Stomach smooth muscle (tissue), 2 donors: Measurements from ENCODE around the gene ACTR1B.
"Not testable (repeated sequence)": the region's sequence is repeated elsewhere in the genome, so short reads cannot be mapped to it uniquely, and the experiment has no call there.

Source experiments
- H3K27ac ChIP-seq: one replicate; pipeline ENCODE4 v1.7.0; 2013; ENCODE audit warnings: mild to moderate bottlenecking, low read length, inconsistent platforms
- H3K27me3 ChIP-seq, 2 donors: one replicate each; pipeline ENCODE4 v1.7.0; 2013; ENCODE audit warnings: low read length in 2 of 2; ENCODE audit not compliant: insufficient read depth in 2 of 2, control insufficient read depth in 1 of 2
- H3K36me3 ChIP-seq, 2 donors: one replicate each; pipeline ENCODE4 v1.7.0; 2013; ENCODE audit warnings: low read length in 2 of 2; ENCODE audit not compliant: control insufficient read depth in 2 of 2, insufficient read depth in 2 of 2
- H3K4me1 ChIP-seq: one replicate; pipeline ENCODE4 v1.7.0; 2013; ENCODE audit warnings: low read length; ENCODE audit not compliant: control insufficient read depth, insufficient read depth
- H3K4me3 ChIP-seq, 2 donors: one replicate each; pipeline ENCODE4 v1.7.0; 2013; ENCODE audit warnings: low read length in 2 of 2
- H3K9ac ChIP-seq, 2 donors: one replicate each; pipeline ENCODE4 v1.7.0; 2013; ENCODE audit warnings: low read length in 2 of 2, mild to moderate bottlenecking in 1 of 2
- H3K9me3 ChIP-seq, 2 donors: one replicate each; pipeline ENCODE4 v1.7.0; 2013; ENCODE audit warnings: low read length in 2 of 2; ENCODE audit not compliant: control insufficient read depth in 2 of 2
- donor health status: healthy.
- donor health status: Pancreatic carcinoma.

ACTR1B gene

GRCh38 chr2:97688062-97688827, 24.4 kb upstream of the ACTR1B start:
- H3K36me3 ChIP-seq, result no peaks in the 10 kb centered on the region
- H3K9ac ChIP-seq, result no peak overlapping the region
- no peaks in the 10 kb centered on the region for H3K27me3 ChIP-seq
- H3K9me3 ChIP-seq, result no peaks in the 10 kb centered on the region
- H3K4me1 ChIP-seq, result no peaks in the 10 kb centered on the region
- H3K4me3 ChIP-seq, result no peak overlapping the region
- no peak overlapping the region for H3K27ac ChIP-seq

DNA sequence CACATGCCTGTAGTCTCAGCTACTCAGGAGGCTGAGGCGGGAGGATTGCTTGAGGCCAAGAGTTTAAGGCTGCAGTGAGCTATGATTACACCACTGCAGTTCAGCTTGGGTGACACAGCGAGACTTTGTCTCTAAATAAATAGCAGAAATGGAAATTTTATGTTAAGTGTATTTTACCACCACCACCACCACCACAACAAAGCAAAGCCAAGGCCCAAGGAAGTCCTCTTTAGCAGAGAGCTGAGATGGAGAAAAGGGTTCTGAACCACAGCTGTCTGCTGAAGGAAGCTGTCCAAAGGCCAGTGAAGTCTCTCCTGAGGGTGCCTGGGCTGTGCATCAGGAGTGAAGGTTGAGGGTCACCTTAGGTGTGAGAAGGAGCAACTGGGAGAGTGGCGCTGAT, 23.4 kb upstream of the ACTR1B start:
- H3K9ac ChIP-seq, H3K27me3 ChIP-seq: not testable (repeated sequence)

DNA sequence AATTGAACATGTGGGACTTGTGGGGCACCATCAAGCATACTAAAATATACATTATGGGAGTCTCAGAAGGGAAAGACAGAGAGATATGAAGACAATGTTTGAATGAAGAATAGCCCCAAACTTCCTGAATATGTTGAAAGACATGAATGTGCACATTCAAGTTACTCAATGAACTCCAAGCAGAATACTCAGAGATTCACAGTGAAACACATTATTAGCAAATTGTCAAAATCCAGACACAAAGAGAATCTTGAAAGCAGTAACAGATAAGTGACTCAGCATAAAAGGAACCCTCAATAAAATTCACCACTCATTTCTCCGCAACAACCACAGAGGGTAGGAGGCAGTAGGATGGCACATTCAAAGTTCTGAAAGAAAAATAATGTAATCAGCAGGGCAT, 14.5 kb upstream of the ACTR1B start:
- Histone ChIP-seq H3K27ac (no peak overlapping the region), H3K4me1 (no peaks in the 10 kb centered on the region), H3K36me3 (no peaks in the 10 kb centered on the region), H3K9me3 (no peaks in the 10 kb centered on the region), H3K9ac (no peak overlapping the region), H3K27me3 (no peaks in the 10 kb centered on the region), H3K4me3 (no peak overlapping the region)

More for the DNA sequence above, 23.4 kb upstream of the ACTR1B start:
- H3K4me1 ChIP-seq, H3K9me3 ChIP-seq, H3K4me3 ChIP-seq, H3K27ac ChIP-seq, H3K36me3 ChIP-seq: not testable (repeated sequence)

DNA sequence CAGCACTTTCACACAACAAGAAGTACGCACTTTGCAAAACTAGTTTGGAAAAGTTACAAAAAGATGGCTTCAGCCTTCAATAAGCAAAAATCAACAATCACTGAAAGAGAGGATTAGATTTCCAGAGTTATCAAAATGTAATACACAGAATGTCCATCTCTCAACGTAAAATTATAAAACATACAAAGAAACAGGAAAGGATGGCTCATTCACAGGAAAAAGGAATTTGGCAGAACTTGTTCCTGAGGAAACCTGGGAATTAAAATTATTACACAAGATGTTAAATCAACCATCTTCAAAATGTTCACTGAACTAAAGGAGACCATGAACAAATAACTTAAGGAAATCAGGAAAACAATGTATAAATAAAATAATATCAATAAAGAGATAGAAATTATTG, 13.6 kb upstream of the ACTR1B start:
- H3K27me3 ChIP-seq, result no peaks in the 10 kb centered on the region
- H3K9ac ChIP-seq, result no peak overlapping the region
- no peak overlapping the region for H3K27ac ChIP-seq
- no peaks in the 10 kb centered on the region for H3K4me1 ChIP-seq
- no peaks in the 10 kb centered on the region for H3K9me3 ChIP-seq
- no peaks in the 10 kb centered on the region for H3K36me3 ChIP-seq
- no peak overlapping the region for H3K4me3 ChIP-seq

DNA sequence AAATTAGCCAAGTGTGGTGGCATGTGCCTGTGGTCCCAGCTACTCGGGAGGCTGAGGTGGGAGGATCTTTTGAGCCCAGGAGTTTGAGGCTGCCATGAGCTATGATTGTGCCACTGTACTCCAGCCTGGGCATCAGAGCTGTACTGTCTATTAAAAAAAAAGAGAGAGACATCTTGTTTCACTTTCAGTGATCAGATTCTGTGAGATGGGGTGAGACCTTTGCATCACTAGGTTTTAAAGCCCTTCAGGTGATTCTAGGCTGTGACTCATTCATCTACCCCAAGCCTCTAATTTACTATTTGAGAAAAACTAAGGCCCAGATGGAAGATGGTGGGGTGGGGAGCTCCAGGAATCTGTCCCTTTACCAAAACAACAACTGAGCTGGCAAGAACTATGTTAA, 12.8 kb upstream of the ACTR1B start:
- no peaks in the 10 kb centered on the region for H3K4me1 ChIP-seq
- H3K4me3 ChIP-seq, result no peak overlapping the region
- no peak overlapping the region for H3K27ac ChIP-seq
- no peaks in the 10 kb centered on the region for H3K27me3 ChIP-seq
- H3K36me3 ChIP-seq, result no peaks in the 10 kb centered on the region
- H3K9me3 ChIP-seq, result no peaks in the 10 kb centered on the region
- H3K9ac ChIP-seq, result no peak overlapping the region

DNA sequence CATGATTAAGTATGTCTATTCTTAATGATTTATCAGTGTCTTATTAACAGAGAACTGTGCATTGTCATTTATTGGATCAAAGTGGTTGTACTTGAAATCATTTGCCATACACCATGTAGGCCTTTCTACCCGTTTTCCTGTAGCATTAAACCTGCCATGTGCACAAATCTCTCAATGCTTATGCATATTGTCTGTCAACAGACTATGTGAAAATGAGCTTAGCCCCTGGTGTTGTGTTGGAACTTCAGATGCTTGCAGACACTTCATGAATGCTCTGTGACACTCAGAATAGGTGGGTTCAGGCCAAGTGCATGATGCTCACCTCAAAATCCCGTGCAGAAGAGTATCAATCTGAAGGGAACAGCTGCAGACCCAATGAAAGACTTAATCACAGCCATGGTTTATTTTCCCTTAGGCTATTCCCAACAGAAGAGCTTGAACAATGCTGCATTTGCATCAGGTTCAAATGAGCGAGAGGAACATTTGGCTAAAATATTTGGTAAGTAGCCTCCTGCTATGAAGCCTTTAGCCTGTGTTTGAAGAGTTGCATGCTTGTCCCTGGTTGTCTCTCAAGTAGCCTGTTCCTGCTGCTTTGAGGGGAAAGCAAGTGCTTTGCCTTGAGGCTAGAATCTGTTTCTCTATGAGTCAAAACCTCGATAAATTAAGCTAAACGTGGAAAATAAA, 11.7 kb upstream of the ACTR1B start:
- H3K9ac ChIP-seq, result no peak overlapping the region
- no peaks in the 10 kb centered on the region for H3K4me1 ChIP-seq
- no peaks in the 10 kb centered on the region for H3K9me3 ChIP-seq
- no peak overlapping the region for H3K27ac ChIP-seq
- no peak overlapping the region for H3K4me3 ChIP-seq
- no peaks in the 10 kb centered on the region for H3K36me3 ChIP-seq
- no peaks in the 10 kb centered on the region for H3K27me3 ChIP-seq

- H3K27me3 ChIP-seq, result no peaks in the 10 kb centered on the region
- H3K4me3 ChIP-seq, result no peak overlapping the region
- H3K36me3 ChIP-seq, result no peaks in the 10 kb centered on the region
- H3K9ac ChIP-seq, result no peak overlapping the region
- H3K4me1 ChIP-seq, result no peaks in the 10 kb centered on the region
- H3K9me3 ChIP-seq, result no peaks in the 10 kb centered on the region
- no peak overlapping the region for H3K27ac ChIP-seq
Measured at GRCh38 chr2:97673915-97674283, 10.1 kb upstream of the ACTR1B start.

DNA sequence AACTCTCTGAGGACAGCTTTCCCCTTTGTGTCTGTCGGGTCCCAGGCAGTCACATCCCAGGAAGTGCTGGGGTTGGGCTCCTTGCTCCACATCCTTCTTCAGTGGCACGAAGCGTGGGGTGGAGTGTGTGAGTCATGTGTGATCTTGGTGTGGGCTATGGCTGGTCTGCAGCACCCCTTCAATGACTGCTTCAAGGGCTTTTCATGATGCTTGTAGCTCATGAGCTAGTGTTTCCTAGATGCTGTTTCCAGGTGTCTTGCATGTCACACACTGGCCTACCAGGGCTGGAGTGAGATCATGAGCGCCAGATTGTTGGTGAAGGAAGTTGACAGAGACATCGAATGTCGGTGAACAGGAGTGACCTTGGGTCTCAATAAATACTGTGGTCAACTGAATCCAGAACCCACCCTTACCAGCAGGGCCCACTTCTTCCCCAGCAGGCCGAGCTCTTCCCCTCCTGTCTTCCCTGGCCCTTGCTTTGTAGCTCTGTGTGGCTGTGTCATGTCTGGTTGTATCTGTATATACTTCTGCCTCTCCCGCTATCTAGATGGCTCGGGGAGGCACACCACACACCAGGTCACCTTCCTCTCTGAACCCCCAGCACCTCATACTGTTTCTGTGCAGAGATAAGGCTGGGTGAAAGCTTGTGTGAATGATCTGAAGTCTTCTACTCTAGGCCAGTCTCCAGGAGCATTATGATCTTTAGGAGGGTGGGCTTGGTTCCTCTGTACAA, 9.5 kb upstream of the ACTR1B start:
- H3K27me3 ChIP-seq, result no peaks in the 10 kb centered on the region
- no peak overlapping the region for H3K9ac ChIP-seq
- no peaks in the 10 kb centered on the region for H3K36me3 ChIP-seq
- H3K27ac ChIP-seq, result no peak overlapping the region
- no peak overlapping the region for H3K4me3 ChIP-seq
- no peaks in the 10 kb centered on the region for H3K4me1 ChIP-seq
- H3K9me3 ChIP-seq, result no peaks in the 10 kb centered on the region

DNA sequence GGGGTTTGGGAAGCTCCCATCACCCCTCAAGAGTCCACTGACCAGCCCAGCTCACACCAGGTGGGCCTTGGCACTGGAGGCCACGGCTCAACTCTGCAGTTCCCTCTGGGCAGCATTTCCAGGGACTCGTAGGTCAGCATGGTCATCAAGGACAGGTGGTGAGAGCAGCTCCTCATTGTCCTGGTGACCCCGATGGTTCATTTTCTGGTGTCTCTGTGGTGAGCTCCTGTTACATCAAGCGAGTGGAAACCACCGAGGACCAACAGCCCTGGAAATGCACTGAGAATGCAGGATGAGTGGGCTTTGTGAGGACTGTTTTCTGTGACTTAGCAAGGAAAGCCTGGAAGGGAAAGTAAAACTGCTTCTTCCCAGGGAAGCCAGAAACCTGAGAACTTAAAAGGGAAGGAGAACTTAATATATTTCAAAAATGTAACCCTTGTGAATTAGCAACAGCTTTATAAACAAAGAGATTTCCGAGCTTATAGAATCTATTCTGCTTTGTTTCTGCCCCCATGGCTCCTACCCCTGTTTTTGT, 8.8 kb upstream of the ACTR1B start:
- H3K36me3 ChIP-seq, H3K27ac ChIP-seq, H3K4me1 ChIP-seq, H3K4me3 ChIP-seq, H3K27me3 ChIP-seq, H3K9ac ChIP-seq, H3K9me3 ChIP-seq: not testable (repeated sequence)

DNA sequence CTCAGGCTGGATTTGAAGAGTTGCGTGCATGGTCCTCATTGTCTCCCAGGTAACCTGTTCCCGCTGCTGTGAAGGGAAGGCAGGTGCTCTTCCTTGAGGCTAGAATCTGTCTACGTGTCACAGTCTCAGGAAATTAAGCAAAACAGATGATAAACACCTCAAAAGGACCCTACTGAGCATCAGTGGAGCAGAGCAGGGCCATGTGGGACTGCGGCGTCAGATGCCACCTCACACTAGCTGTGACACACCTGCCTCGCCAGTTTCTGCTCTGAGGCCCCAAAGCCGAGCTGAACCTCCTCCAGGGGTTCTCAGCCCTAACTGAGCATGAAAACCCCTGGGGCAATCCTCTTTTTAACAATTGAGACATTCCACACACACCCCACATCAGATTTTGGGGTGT, 7.7 kb upstream of the ACTR1B start:
- no peak overlapping the region for H3K27ac ChIP-seq
- no peaks in the 10 kb centered on the region for H3K36me3 ChIP-seq
- H3K4me3 ChIP-seq, result no peak overlapping the region
- H3K4me1 ChIP-seq, result no peaks in the 10 kb centered on the region
- H3K9ac ChIP-seq, result no peak overlapping the region
- H3K9me3 ChIP-seq, result no peaks in the 10 kb centered on the region
- no peaks in the 10 kb centered on the region for H3K27me3 ChIP-seq
